GM12801 (cell line): ENCODE measurements around the gene KCNJ9.

Experiments
- TF ChIP-seq, protein P1 (sequence below): IDR thresholded peaks from one replicate; pipeline ENCODE4 v1.5.1; 2011; ENCODE audit warnings: control low read depth; ENCODE audit not compliant: insufficient read length; ENCODE audit errors: extremely low read depth

The KCNJ9 gene

DNA sequence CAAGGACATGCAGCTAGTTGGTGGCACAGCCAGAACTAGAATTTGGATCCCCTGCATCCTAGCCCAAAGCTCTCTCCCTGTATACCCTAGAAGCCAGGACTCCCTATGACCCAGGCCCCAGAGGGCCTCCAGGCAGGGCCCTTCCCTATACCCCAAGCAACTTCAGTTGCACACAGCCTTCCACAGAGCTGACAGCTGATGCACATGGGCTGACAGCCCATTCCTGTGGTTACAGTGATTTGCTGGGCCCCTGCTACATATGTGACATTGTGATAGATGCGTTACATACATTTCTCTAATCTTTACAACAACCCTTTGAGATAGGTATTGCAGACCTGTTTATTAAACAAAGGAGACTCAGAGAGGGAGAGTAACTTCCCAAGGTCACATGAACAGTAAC lies 40.0 kb downstream of the KCNJ9 start:
- TF ChIP-seq, protein P1, sequence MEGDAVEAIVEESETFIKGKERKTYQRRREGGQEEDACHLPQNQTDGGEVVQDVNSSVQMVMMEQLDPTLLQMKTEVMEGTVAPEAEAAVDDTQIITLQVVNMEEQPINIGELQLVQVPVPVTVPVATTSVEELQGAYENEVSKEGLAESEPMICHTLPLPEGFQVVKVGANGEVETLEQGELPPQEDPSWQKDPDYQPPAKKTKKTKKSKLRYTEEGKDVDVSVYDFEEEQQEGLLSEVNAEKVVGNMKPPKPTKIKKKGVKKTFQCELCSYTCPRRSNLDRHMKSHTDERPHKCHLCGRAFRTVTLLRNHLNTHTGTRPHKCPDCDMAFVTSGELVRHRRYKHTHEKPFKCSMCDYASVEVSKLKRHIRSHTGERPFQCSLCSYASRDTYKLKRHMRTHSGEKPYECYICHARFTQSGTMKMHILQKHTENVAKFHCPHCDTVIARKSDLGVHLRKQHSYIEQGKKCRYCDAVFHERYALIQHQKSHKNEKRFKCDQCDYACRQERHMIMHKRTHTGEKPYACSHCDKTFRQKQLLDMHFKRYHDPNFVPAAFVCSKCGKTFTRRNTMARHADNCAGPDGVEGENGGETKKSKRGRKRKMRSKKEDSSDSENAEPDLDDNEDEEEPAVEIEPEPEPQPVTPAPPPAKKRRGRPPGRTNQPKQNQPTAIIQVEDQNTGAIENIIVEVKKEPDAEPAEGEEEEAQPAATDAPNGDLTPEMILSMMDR: no peak

DNA sequence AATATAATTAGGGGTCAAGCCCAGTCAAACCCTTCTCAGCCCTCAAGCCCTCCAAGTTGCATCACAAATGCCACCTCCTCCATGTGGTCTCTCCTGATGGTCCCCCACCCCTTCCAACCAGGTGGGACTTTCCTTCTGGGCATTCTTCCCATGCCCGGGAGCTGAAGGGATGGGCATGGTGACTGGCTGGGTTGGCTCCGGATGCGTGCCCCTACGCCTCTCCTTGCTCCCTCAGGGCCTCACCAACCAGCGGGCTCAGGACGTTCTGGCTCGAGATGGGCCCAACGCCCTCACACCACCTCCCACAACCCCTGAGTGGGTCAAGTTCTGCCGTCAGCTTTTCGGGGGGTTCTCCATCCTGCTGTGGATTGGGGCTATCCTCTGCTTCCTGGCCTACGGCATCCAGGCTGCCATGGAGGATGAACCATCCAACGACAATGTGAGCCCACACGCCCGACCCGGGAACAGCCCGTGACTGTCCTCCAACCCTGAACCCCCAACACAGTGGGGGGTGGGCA lies 41.7 kb downstream of the KCNJ9 start:
- TF ChIP-seq, protein P1: no peak

DNA sequence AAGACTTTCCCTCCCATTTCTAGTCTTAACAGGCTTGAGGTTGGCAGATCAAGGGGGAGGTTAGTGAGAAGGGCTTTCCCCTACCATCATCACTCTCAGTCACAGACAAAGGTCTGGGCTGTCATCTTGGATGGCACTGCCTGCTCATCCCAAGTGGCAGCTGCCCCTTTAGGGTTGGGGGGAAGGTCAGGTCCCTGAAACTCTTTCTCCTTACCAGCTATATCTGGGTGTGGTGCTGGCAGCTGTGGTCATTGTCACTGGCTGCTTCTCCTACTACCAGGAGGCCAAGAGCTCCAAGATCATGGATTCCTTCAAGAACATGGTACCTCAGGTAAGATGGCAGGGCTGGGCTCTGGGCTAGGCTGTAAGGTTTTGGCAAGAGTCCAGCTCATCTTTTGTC lies 42.4 kb downstream of the KCNJ9 start:
- TF ChIP-seq, protein P1: no peak

DNA sequence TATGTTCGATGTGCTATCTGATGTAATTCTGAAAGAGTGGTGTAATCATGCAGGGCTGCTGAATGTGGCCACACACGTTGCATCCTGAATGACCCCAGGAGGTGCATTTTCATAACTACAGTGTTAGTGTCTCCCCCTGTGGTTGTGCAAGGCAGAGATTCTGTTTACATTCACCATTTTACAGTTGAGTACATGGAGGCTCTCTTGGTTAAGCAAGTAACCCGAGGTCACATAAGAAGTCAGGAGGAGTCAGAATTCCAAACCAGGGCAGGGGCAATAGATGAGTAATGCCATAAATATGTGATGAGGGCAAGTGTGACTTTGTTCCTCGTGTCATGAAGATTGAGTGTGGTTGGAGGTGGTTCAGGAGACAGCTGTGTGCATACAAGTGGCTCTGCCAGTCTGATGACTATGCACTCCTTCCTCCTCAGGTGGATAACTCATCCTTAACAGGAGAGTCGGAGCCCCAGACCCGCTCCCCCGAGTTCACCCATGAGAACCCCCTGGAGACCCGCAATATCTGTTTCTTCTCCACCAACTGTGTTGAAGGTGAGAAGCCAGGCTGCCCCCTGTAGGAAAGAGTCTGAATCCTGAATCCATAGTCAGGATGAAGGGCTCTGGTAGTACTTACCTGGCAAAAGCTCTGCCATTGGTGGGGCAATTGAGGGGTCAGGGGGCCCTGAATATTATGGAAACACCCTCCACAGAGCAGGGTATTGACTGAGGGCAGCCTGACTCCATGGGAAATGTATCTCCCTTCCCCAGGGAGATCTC lies 43.6 kb downstream of the KCNJ9 start:
- TF ChIP-seq, protein P1: no peak

DNA sequence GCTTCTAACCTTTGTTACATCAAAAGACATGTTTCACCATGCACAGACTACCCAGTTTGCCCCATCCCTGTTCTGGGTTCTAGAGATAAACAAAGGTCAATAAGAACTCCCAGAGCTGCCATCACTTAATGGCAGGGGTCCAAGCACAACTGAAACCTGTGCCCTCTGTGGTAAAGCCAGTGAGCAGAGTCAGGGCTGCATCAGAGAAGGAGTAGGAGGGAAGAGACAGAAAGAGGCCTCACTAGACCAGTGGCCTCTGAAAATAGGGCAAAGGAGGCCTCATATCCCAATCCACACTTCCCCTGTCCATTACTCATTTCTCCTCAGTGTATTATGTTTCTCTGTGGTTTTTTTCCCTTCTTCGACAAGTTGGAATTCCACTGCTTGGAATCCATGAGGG lies 44.4 kb downstream of the KCNJ9 start:
- TF ChIP-seq, protein P1: no peak

DNA sequence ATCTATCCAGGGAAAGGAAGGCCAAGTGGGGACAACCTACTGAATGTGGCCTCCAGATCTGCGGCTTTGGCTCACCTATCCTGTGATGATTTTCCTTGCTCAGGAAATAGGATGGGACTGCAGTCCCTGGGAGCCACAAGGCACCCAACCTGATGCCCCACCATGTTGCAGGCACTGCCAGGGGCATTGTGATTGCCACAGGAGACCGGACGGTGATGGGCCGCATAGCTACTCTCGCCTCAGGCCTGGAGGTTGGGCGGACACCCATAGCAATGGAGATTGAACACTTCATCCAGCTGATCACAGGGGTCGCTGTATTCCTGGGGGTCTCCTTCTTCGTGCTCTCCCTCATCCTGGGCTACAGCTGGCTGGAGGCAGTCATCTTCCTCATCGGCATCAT lies 46.0 kb downstream of the KCNJ9 start:
- TF ChIP-seq, protein P1: no peak

DNA sequence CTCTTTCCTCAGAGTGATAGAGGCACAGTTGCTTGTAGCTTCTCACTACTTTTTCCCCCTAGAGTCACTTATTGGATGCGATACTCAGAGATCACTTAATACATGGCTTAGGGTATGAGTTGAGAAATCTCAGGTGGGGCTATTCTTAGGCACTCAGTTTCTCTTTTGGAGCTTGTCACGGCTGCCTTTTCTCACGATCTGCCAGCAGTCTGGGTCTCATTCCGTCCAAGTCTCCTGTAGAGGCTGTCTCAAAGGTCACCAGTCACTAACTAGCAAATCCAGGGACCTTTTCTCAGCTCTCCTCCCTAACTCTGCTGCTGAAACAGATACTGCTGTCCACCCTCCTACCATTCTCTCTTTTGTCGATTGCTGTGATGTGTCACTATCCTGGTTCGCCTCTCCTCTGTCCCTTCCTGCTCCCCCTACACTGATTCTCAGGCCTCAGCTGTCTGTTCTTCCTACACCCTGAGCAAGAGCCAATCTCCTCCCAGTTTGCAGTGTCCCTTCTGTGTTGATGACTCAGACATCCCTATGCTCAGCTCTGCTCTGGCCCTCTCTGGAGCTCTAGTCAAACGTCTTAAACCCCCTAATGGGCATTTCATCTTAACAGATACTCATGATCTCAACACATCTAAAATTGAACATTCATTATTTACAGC lies 46.7 kb downstream of the KCNJ9 start:
- TF ChIP-seq, protein P1: no peak
